Astrocyte of the cerebellum (primary cell): Measurements from ENCODE around the gene AFG1L.

Experiments used
- DNase-seq: peaks from one replicate; pipeline ENCODE4 v3.0.0-alpha.2; 2011; ENCODE audit warnings: low read depth
- H3K4me3 ChIP-seq: 2 replicates; pipeline ENCODE4 v1.5.1; 2011; ENCODE audit warnings: mild to moderate bottlenecking, low read depth, low read length, moderate library complexity
- CTCF ChIP-seq: IDR thresholded peaks from 2 replicates; pipeline ENCODE4 v1.5.1; 2012; ENCODE audit warnings: low read length, low read depth, moderate library complexity, mild to moderate bottlenecking; ENCODE audit errors: missing control alignments
- in situ Hi-C: cut with HindIII; loops from 2 replicates; pipeline ENCODE4 v1.10.0; 2017; ENCODE audit warnings: low sequenced_read_pairs

Gene AFG1L

GRCh38 chr6:108274546-108274945 lies 20.3 kb upstream of the AFG1L start:
- in situ Hi-C loops: no loop called here
- no peak for TF ChIP-seq CTCF
- DNase-seq: no peak
- H3K4me3 ChIP-seq: no peak overlapping the region

DNA sequence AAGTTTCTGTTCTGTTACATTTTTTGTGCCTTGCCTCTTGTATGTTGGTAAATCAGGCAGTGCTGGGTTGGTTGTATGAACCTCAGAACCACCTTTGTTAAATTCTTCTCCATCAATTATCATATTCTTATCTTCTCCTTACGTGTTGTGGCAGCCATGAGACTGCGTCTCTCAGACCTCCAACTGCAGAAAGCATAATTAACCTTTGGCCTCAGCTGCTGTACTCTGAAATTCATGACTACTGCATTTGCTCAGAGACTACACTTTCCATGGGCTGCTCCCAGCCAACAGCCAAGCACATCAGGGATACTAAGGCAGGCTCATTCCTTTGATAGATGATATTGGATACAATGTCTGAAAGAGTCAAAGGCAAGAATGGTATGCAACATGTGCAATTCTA lies 18.9 kb upstream of the AFG1L start:
- TF ChIP-seq CTCF: no peak
- no peak overlapping the region for H3K4me3 ChIP-seq
- no peak for DNase-seq
- in situ Hi-C loops: no loop called here

- no peak overlapping the region for H3K4me3 ChIP-seq
- no peak for TF ChIP-seq CTCF
- in situ Hi-C loops: no loop called here
- DNase-seq: no peak
Measured at GRCh38 chr6:108277295-108277694, 17.6 kb upstream of the AFG1L start.

DNA sequence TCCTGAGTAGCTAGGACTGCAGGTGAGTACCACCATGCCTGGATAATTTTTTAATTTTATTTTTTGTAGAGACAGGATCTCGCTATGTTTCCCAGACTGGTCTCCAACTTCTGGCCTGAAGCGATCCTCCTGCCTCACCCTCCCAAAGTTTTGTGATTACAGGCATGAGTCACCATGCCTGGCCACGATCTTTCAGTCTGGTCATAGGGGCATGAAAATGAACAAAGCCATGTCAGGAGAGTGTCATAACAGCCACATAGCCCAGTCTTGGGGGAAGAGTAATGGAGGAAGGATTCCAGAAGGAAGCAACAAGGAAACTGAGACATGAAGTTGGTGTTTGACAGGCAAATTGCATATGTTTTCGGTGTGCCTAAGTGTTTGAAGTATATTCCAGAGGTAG lies 17.0 kb upstream of the AFG1L start:
- no peak for TF ChIP-seq CTCF
- H3K4me3 ChIP-seq: no peak overlapping the region
- in situ Hi-C loops: no loop called here
- no peak for DNase-seq

DNA sequence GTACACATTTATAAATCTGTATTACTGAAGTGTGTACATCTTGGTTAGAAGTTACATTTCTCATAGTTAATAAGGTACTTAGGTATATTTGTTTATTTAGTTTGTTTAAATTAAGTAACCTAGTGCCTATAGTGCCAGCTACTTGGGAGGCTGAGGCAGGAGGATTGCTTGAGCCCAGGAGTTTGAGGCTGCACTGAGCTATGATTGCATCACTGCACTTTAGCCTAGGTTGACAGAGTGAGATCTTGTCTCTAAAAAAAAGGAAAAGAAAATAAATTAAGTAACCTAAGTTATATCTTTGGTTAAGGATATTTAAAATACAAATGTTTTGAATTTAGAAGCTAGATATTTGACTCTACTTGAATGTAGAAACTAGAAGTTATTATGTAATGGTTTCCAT lies 9.5 kb upstream of the AFG1L start:
- DNase-seq: no peak
- no peak overlapping the region for H3K4me3 ChIP-seq
- no peak for TF ChIP-seq CTCF
- in situ Hi-C loops: no loop called here

GRCh38 chr6:108286366-108286765 lies 8.5 kb upstream of the AFG1L start:
- no peak overlapping the region for H3K4me3 ChIP-seq
- no peak for DNase-seq
- in situ Hi-C loops: no loop called here
- no peak for TF ChIP-seq CTCF

DNA sequence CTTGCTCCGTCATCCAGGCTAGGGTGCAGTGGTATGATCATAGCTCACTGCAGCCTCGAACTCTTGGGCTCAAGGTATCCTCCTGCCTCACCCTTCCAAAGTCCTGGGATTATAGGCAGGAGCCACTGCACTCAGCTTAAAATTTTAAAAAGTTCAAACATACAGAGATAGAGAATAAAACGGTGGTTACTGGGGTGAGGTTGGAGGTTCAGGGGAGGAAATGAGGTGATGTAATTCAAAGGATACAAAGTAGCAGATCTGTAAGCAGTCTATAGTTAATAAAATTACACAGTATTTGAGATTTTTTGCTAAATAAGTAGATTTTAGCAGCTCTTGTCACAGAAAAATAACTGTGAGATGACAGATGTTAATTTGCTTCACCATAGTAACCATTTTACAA lies 7.5 kb upstream of the AFG1L start:
- TF ChIP-seq CTCF: no peak
- in situ Hi-C loops: no loop called here
- H3K4me3 ChIP-seq: no peak overlapping the region
- no peak for DNase-seq
